HepG2 (cell line): ENCODE results near the gene RDH14. TPM values are rescaled to one million over a fixed set of nuclear protein-coding genes. Genes with fewer than 3 reads are reported as not detected.

ENCODE experiments used
- ATAC-seq: fragments of 200-7000 bp; cut with Tn5 transposase; 3 replicates; pipeline ENCODE4 v1.9.1; 2020; ENCODE audit warnings: mild to moderate bottlenecking, moderate library complexity
- BruUV-seq: library from RNA; stranded (reverse); fragments of 400-500 nt; replicated peaks from 2 replicates; lab custom pipeline; 2021; lab: Mats Ljungman, UMichigan
- CTCF ChIA-PET: fragments of 300-600 bp; formaldehyde crosslinking; extraction: SDS; loops from one replicate; lab custom pipeline; 2021; ENCODE audit warnings: low total read pairs, inconsistent platforms, low intra/inter-chr PET ratio; lab: Yijun Ruan, JAX
- POLR2A ChIA-PET: fragments of 350-600 bp; sonication (Branson Sonifier 250); formaldehyde crosslinking; loops from one replicate; lab custom pipeline; 2020; ENCODE audit warnings: antibody characterized with exemption, inconsistent platforms; lab: Yijun Ruan, JAX
- DNase-seq: peaks from one replicate; pipeline ENCODE4 v3.0.0-alpha.2; 2015; ENCODE audit warnings: low spot score
- FAIRE-seq: peaks from 3 replicates; lab custom pipeline; 2011; peaks lifted over from hg19 to GRCh38; lab: Jason Lieb, UNC
- H2AFZ ChIP-seq: one replicate; pipeline ENCODE4 v1.6.1; 2011; ENCODE audit warnings: low read length, inconsistent platforms
- H3K27ac ChIP-seq: fragments of 300-600 bp; 3 replicates; pipeline ENCODE4 v1.8.0; 2011; ENCODE audit warnings: mixed run types, mild to moderate bottlenecking, mixed read lengths, low read length, inconsistent platforms; ENCODE audit not compliant: insufficient read depth; ENCODE audit errors: extremely low read length
- H3K27me3 ChIP-seq, 2 experiments: fragments of 200-600 bp in 1 of 2; 2 replicates in 1 of 2; 3 replicates in 1 of 2; pipeline versions ENCODE4 v1.6.0 to v1.8.0; 2011; ENCODE audit warnings: low read length in 2 of 2, mild to moderate bottlenecking in 2 of 2, moderate library complexity in 2 of 2, inconsistent platforms in 1 of 2; ENCODE audit not compliant: insufficient read depth in 2 of 2, control insufficient read depth in 1 of 2
- H3K36me3 ChIP-seq, 2 experiments: fragments of 200-600 bp in 1 of 2; replicated peaks in 1 of 2; 2 replicates in 1 of 2; 3 replicates in 1 of 2; pipeline versions ENCODE4 v1.5.1 to v1.8.0; 2011; ENCODE audit warnings: low read length in 2 of 2, inconsistent platforms in 1 of 2; ENCODE audit not compliant: insufficient read depth in 2 of 2, control insufficient read depth in 1 of 2
- H3K4me1 ChIP-seq: 2 replicates; pipeline ENCODE4 v1.5.1; 2012; ENCODE audit warnings: low read length, inconsistent platforms; ENCODE audit not compliant: insufficient read depth
- H3K4me2 ChIP-seq: 2 replicates; pipeline ENCODE4 v1.6.0; 2011; ENCODE audit warnings: low read depth, low read length, inconsistent platforms
- H3K4me3 ChIP-seq, 3 experiments: fragments of 200-600 bp in 1 of 3; sonication (generic), shearing (Covaris generic) in 1 of 3; replicated peaks in 1 of 3; 2 replicates each; pipeline ENCODE4 v1.5.1; 2011 to 2016; ENCODE audit warnings: low read length in 3 of 3, inconsistent platforms in 2 of 3, low read depth in 2 of 3, mild to moderate bottlenecking in 2 of 3, control low read depth in 1 of 3, mixed read lengths in 1 of 3; ENCODE audit not compliant: insufficient read depth in 1 of 3
- H3K79me2 ChIP-seq: one replicate; pipeline ENCODE4 v1.6.1; 2011; ENCODE audit warnings: low read length, inconsistent platforms; ENCODE audit not compliant: insufficient read depth
- H3K9ac ChIP-seq: 2 replicates; pipeline ENCODE4 v1.6.0; 2011; ENCODE audit warnings: mild to moderate bottlenecking, low read depth, low read length, inconsistent platforms; ENCODE audit not compliant: insufficient read depth
- H3K9me3 ChIP-seq: 2 replicates; pipeline ENCODE4 v1.5.1; 2012; ENCODE audit warnings: mild to moderate bottlenecking, low read length
- H4K20me1 ChIP-seq: 2 replicates; pipeline ENCODE4 v1.6.0; 2011; ENCODE audit warnings: inconsistent platforms, mild to moderate bottlenecking, low read length, moderate library complexity; ENCODE audit not compliant: insufficient read depth
- HOXA9 ChIP-seq: sonication (generic); formaldehyde crosslinking; IDR thresholded peaks from 2 replicates; pipeline ENCODE4 v1.8.1; 2022; ENCODE audit warnings: missing genetic modification reagents, mild to moderate bottlenecking, moderate library complexity, borderline replicate concordance
- PHF8 ChIP-seq: sonication (generic); formaldehyde crosslinking; IDR thresholded peaks from 2 replicates; pipeline ENCODE4 v1.5.0; 2020; ENCODE audit warnings: missing genetic modification reagents
- RCOR2 ChIP-seq: IDR thresholded peaks from 2 replicates; pipeline ENCODE4 v1.6.1; 2016; ENCODE audit warnings: missing biosample characterization, missing genetic modification reagents
- SATB2 ChIP-seq: sonication (generic); formaldehyde crosslinking; IDR thresholded peaks from 2 replicates; pipeline ENCODE4 v1.5.0; 2020; ENCODE audit warnings: missing genetic modification reagents
- SRY ChIP-seq: sonication (generic); formaldehyde crosslinking; IDR thresholded peaks from 2 replicates; pipeline ENCODE4 v1.8.0; 2022; ENCODE audit warnings: mild to moderate bottlenecking, missing genetic modification reagents
- ZFP36L1 ChIP-seq: sonication (generic); formaldehyde crosslinking; IDR thresholded peaks from 2 replicates; pipeline ENCODE4 v1.8.0; 2022; ENCODE audit warnings: mild to moderate bottlenecking, missing genetic modification reagents, moderate library complexity
- ZNF660 ChIP-seq: sonication (generic); formaldehyde crosslinking; IDR thresholded peaks from 2 replicates; pipeline ENCODE4 v1.5.1; 2020; ENCODE audit warnings: mild to moderate bottlenecking, low read depth, missing genetic modification reagents, borderline replicate concordance
- ZNF850 ChIP-seq: sonication (generic); formaldehyde crosslinking; conservative IDR thresholded peaks from 2 replicates; pipeline ENCODE4 v1.9.0; 2021; ENCODE audit warnings: mild to moderate bottlenecking, missing genetic modification reagents
- WGBS: methylation state at CpG from one replicate; pipeline ENCODE4 v1.1.6; 2017; ENCODE audit warnings: low lambda C conversion rate; 5-methylcytosine and 5-hydroxymethylcytosine counted together
- in situ Hi-C: cut with HindIII; loops from 2 replicates; pipeline ENCODE4 v1.10.0; 2017; ENCODE audit warnings: low pct_unique_long_range_greater_than_20kb; ENCODE audit not compliant: extremely low pct_ligation_motif_present
- intact Hi-C: fragments of 100-400 bp; cut with micrococcal nuclease; formaldehyde crosslinking; loops from one replicate; pipeline ENCODE4 v1.10.0; 2022; ENCODE audit not compliant: unreplicated experiment
- polyA plus RNA-seq, 8 experiments: library from polyadenylated mRNA; depleted of rRNA in 3 of 8; stranded (reverse) in 7 of 8; unstranded in 1 of 8; fragments of >200 nt; fragmentation: Illumina TruSeq in 4 of 8; extraction: Trizol in 4 of 8; gene quantifications; 2 replicates each; pipeline versions ENCODE4 v1.2.1 to v1.2.3, GENCODE V29; 2011 to 2016; ENCODE audit warnings: low read depth in 4 of 8, missing spikeins in 1 of 8, mixed read lengths in 1 of 8; ENCODE audit not compliant: insufficient read depth in 1 of 8
- total RNA-seq, 5 experiments: library from RNA; depleted of rRNA; stranded (reverse); fragments of >200 nt; fragmentation: Illumina TruSeq; extraction: Trizol; gene quantifications; 2 replicates each; pipeline ENCODE4 v1.2.3, GENCODE V29; 2016; ENCODE audit warnings: low read depth in 1 of 5
- TF ChIP-seq, protein P1 (sequence below): sonication (generic); formaldehyde crosslinking; IDR thresholded peaks from 2 replicates; pipeline ENCODE4 v1.9.0; 2021; ENCODE audit warnings: missing genetic modification reagents, borderline replicate concordance
- TF ChIP-seq, protein P2 (sequence below): sonication (generic); formaldehyde crosslinking; IDR thresholded peaks from 2 replicates; pipeline ENCODE4 v1.5.1; 2020; ENCODE audit warnings: missing genetic modification reagents, mild to moderate bottlenecking, borderline replicate concordance
- TF ChIP-seq, protein P3 (sequence below): IDR thresholded peaks from 2 replicates; pipeline ENCODE4 v1.6.1; 2016; ENCODE audit warnings: missing compliant biosample characterization, missing genetic modification reagents, borderline replicate concordance

Gene RDH14
- total and polyA plus RNA-seq, 2 of the 13 experiments (the other 11 are each of a cell fraction or from before 2014, with no cell fraction given), result 27.4 to 39.9 TPM

DNA sequence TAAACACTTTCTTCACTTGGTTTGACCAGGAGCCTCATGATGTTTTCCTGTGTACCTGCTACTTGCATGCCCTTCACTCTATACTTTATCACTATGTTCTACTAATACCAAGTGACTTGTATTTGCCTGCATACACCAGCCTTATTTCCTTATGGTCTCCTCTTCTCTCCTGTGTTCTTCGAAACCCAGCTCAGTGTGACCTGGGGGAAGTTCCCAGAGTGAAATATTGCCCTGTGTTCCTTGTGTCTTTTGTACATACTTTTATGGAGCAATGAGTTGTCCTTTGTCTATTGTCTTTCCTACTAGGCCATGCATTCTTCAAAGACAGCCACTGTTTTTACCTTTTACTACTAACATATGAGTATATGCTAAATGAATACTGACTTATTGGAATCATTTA lies 28.3 kb upstream of the RDH14 start:
- CTCF ChIA-PET, result no interaction called here

More for the DNA sequence above, 28.3 kb upstream of the RDH14 start:
- no peaks in the 10 kb centered on the region for H4K20me1 ChIP-seq
- H3K36me3 ChIP-seq, result no peaks in the 10 kb centered on the region
- POLR2A ChIA-PET, result no interaction called here
- H2AFZ ChIP-seq, result no peak overlapping the region
- H3K9me3 ChIP-seq, result no peaks in the 10 kb centered on the region
- no peak overlapping the region for H3K9ac ChIP-seq
- no peaks in the 10 kb centered on the region for H3K79me2 ChIP-seq
- no peak for FAIRE-seq
- no peak for ATAC-seq
- BruUV-seq, result no TSS peak
- H3K27me3 ChIP-seq, result no peaks in the 10 kb centered on the region
- 78% methylated on average over 1 of the region's 1 CpG for WGBS
- DNase-seq, result no peak
- TF ChIP-seq RCOR2 (CRISPR knock-in tag) (no peak), ZNF660 (CRISPR knock-in tag) (no peak), SATB2 (CRISPR knock-in tag) (no peak), PHF8 (no peak), ZNF850 (no peak), HOXA9 (no peak), SRY (CRISPR knock-in tag) (no peak), ZFP36L1 (CRISPR knock-in tag) (no peak)
- TF ChIP-seq, protein P1, sequence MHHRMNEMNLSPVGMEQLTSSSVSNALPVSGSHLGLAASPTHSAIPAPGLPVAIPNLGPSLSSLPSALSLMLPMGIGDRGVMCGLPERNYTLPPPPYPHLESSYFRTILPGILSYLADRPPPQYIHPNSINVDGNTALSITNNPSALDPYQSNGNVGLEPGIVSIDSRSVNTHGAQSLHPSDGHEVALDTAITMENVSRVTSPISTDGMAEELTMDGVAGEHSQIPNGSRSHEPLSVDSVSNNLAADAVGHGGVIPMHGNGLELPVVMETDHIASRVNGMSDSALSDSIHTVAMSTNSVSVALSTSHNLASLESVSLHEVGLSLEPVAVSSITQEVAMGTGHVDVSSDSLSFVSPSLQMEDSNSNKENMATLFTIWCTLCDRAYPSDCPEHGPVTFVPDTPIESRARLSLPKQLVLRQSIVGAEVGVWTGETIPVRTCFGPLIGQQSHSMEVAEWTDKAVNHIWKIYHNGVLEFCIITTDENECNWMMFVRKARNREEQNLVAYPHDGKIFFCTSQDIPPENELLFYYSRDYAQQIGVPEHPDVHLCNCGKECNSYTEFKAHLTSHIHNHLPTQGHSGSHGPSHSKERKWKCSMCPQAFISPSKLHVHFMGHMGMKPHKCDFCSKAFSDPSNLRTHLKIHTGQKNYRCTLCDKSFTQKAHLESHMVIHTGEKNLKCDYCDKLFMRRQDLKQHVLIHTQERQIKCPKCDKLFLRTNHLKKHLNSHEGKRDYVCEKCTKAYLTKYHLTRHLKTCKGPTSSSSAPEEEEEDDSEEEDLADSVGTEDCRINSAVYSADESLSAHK, result no peak
- TF ChIP-seq, protein P2, sequence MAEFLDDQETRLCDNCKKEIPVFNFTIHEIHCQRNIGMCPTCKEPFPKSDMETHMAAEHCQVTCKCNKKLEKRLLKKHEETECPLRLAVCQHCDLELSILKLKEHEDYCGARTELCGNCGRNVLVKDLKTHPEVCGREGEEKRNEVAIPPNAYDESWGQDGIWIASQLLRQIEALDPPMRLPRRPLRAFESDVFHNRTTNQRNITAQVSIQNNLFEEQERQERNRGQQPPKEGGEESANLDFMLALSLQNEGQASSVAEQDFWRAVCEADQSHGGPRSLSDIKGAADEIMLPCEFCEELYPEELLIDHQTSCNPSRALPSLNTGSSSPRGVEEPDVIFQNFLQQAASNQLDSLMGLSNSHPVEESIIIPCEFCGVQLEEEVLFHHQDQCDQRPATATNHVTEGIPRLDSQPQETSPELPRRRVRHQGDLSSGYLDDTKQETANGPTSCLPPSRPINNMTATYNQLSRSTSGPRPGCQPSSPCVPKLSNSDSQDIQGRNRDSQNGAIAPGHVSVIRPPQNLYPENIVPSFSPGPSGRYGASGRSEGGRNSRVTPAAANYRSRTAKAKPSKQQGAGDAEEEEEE, result no peak
- TF ChIP-seq, protein P3, sequence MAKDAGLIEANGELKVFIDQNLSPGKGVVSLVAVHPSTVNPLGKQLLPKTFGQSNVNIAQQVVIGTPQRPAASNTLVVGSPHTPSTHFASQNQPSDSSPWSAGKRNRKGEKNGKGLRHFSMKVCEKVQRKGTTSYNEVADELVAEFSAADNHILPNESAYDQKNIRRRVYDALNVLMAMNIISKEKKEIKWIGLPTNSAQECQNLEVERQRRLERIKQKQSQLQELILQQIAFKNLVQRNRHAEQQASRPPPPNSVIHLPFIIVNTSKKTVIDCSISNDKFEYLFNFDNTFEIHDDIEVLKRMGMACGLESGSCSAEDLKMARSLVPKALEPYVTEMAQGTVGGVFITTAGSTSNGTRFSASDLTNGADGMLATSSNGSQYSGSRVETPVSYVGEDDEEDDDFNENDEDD (CRISPR knock-in tag), result no peak
- no peaks in the 10 kb centered on the region for H3K4me1 ChIP-seq
- no peak overlapping the region for H3K4me2 ChIP-seq
- no peak overlapping the region for H3K27ac ChIP-seq
- intact Hi-C loops, result no loop called here
- in situ Hi-C loops, result no loop called here
- H3K4me3 ChIP-seq, result no peak overlapping the region
